HG03460 (cell line): Measurements from ENCODE around the gene MCMBP.
"Not testable (repeated sequence)": the region's sequence is repeated elsewhere in the genome, so short reads cannot be mapped to it uniquely, and the experiment has no call there.

Experiments used
- ATAC-seq: cut with Tn5 transposase; IDR thresholded peaks from one replicate; pipeline ENCODE4 v1.9.1; 2021; ENCODE audit not compliant: unreplicated experiment

The MCMBP gene

DNA sequence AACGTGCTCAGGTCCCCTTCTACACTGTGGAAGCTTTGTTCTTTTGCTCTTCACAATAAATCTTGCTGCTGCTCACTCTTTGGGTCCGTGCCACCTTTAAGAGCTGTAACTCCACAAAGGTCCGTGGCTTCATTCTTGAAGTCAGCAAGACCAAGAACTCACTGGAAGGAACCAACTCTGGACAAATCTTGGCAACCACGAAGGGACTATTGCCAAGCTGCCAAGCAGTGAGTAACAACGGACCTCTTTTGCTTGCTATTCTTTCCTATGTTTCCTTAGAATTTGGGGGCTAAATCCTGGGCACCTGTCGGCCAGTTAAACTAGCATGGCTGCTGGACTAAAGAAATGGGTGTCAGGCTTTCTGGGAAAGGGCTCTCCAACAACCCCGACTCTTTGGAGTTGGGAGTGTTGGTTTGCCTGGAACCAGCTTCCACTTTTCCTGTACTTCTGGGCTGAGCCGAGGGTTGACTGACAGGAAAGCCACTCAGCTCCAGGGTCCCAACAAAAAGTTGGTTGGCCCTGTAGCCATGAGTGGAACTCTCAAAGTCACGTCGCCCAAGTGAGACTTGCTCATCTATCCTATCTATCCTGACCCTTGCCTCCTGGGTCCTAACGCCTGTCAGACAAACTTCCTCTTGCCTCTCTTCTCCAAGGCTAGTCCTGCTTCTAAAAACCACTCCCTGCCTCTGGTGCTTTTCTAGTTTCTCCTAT is 11.4 kb upstream of the MCMBP start:
- ATAC-seq = not testable (repeated sequence)

DNA sequence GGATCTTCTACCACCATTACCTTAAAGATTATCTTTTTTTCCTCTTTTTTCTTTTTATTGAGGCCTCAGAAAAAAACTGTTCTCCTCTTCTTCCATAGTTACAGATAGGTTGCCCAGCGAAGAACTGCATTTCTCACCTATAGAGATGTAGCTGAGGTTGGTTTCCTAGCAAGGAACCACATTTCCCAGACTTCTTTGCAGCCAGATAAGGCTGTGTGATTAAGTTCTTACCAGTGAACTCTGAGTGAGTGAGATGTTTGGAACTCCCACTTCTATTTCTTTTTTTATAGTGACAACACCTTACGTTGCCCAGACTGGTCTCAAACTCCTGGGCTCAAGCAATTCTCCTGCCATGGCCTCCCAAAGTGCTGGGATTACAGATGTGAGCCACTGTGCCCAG is 5.9 kb upstream of the MCMBP start:
- ATAC-seq = no peak

- ATAC-seq = peak; percentile 82
Observed at GRCh38 chr10:119872860-119873681, 428 bp upstream of the MCMBP start.

GRCh38 chr10:119871881-119872609 is 598 bp downstream of the MCMBP start:
- ATAC-seq = peak; percentile 42

GRCh38 chr10:119869398-119869797 is 3.2 kb downstream of the MCMBP start:
- not testable (repeated sequence) for ATAC-seq

DNA sequence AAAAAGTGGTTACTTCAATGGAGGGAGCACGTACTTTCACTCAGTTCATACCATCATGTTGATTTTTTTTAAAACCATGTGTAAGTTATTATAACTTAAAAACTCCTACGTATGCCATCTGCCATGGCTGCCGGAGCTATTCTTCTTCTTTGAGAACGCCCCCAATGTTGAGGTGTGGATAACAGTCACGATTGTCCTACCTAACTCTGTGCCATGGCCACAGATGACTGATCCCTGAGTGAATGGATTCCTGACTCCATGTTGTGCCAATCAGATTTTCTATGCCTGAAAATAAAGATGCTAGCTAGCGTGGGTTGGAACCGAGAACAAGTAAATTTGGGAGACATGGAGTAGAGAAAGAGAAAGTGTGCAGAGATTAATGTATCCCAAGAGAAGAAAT is 5.3 kb downstream of the MCMBP start:
- no peak for ATAC-seq

GRCh38 chr10:119865699-119866240 is 6.9 kb downstream of the MCMBP start:
- no peak for ATAC-seq

- ATAC-seq = no peak
Observed at GRCh38 chr10:119863951-119864565, 8.6 kb downstream of the MCMBP start.

DNA sequence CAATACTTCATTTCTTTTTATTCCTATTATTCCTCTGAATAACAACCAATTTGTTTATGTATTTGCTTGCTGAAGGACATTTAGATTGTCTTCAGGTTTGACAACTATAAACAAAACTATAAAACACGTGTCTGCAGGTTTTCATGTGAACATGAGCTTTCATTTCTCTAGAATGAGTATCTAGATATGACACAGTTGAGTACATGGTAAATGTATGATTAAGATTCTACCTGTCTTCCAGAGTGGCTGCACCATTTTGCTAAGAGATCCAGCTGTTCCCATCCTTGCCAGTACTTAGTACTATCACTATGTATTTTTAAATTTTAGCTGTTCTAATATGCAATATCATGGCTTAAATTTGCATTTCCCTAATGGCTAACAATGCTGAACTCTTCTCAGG is 10.1 kb downstream of the MCMBP start:
- no peak for ATAC-seq

- ATAC-seq = no peak
Observed at GRCh38 chr10:119860866-119861607, 11.6 kb downstream of the MCMBP start.

- ATAC-seq = no peak
Observed at GRCh38 chr10:119859420-119860258, 13.0 kb downstream of the MCMBP start.

GRCh38 chr10:119858063-119858462 is 14.6 kb downstream of the MCMBP start:
- no peak for ATAC-seq

DNA sequence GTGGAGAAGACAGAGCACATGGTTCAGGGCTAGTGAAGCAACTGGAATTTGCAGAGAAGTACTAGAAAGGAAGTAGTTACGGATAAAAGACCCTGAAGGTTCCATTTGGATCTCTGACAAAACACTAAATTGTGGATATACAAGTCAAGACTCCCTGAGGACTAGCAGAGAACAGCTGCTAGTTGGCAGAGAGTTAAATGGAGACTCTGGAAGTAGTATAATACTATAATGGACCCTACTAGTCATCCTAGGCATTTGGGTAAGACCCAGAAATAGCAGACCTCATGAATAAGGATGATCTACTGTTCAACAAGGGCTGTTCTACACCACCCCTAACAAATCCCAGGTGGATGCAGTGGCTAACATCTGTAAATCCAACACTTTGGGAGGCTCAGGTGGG is 19.1 kb downstream of the MCMBP start:
- no peak for ATAC-seq

GRCh38 chr10:119852822-119853221 is 19.8 kb downstream of the MCMBP start:
- ATAC-seq = no peak

DNA sequence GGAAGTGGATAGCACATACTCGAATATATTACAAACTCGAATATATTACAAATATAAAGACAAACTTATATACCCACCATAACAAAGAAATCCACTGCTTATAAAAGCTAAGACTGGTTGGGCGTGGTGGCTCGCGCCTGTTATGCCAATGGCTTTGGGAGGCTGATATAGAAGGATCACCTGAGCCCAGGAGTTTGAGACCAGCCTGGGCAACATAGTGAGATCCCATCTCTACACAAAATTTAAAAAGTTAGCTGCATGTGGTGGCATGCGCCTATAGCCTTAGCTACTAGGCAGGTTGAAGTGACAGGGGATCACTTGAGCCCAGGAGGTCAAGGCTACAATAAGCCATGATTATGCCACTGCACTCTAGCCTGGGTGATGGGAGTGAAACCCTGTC is 20.4 kb downstream of the MCMBP start:
- ATAC-seq = no peak

DNA sequence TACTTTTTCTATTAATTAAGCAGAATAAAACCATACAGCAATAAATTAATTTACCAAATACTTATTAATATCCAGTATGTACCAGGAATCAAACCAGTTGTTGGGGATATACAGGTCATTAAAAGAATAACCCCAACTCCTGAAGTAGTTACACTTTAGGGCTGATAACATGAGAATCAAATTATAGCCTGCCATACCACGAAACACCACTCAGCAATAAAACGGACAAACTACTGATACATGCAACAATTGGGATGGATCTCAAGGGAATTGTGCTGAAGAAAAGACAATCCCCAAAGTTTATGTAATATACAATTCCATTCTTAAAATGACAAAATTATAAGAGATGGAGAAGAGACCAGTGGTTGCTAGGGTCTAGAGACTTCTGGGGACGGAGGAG is 22.7 kb downstream of the MCMBP start:
- ATAC-seq = no peak

DNA sequence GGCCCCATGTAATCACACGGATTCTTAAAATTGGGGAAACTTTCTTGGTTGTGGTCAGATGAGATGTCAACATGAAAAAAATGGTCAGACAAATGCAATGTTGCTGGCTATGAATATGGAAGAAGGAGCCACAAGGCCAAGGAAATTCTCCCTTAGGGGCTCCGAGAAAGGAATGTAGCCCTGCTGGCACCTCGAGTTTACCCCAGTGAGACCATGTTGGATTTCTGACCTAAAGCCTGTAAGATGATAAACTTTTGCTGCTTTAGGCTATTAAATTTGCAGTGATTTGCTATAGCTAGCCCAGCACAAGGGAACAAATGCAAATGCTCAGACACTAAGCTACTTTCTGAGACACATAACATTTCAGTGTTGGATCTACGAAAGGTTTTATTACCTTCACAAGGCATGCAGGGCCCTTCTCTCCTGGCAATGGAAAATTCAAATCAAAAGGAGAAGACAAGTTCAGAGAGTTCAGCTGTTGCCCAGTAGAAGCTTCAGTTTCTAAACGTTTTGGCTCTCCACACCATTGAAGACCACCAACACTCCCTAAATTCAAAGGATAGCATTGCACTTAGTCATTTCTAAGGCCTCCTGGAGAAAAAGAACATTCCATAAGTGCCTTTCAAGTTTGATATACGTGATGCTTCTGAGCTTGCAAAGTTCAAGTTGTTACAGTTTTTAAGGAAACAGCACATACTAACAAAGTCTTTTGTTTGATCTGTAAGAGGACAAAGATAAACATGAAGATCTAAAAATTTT is 23.4 kb downstream of the MCMBP start:
- ATAC-seq = no peak

DNA sequence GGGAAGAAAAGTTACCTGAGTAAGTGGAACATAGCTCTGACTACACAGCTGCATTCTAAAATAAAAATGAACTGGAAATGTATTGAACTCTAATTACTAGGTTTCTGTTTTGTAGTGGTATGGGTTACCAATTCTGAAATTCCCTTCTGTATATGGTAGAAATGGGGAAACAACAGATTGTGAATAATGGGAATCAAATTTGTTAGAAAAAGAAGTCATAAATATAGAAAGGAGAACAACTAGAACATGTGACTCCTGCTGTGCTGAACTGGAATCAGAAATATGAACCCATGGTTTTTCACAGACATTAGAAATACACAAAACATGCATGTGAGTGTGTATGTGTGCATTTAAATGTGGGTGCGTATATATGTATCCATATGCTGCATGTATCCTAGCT is 27.0 kb downstream of the MCMBP start:
- no peak for ATAC-seq

DNA sequence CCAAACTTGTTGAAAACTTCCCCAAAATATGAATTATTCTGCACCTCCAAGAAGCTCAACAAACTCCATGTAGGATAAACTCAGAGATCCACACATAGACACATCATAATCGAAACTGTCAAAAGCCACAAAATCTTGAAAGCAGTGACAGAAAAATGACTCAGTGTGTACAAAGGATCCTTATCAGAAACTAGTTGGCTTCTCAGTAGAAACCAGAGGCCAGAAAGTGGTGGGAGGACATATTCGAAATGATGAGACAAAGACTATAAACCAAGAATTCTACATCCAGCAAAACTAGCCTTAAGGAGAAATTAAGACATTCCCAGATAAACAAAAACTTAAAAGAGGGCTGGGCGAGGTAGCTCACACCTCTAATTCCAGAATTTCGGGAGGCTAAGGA is 38.5 kb downstream of the MCMBP start:
- ATAC-seq = no peak
